Thoracic aorta (tissue), 2 donors: ENCODE results near the gene APOBEC3G. TPM values are rescaled to one million over a fixed set of nuclear protein-coding genes. Genes with fewer than 3 reads are reported as not detected.

Experiments used
- ATAC-seq: fragments of 150-250 bp; one replicate; pipeline ENCODE4 v1.8.0; 2017; ENCODE audit warnings: low read depth; ENCODE audit not compliant: insufficient number of reproducible peaks, low FRiP score
- DNase-seq: peaks from one replicate; pipeline ENCODE4 v3.0.0-alpha.2; 2020; ENCODE audit warnings: low spot score
- H3K27ac ChIP-seq, 2 donors: fragments of 200-600 bp; sonication (generic); 1 replicate in 1 of 2; 2 replicates in 1 of 2; pipeline ENCODE4 v1.5.1; 2016; ENCODE audit warnings: mild to moderate bottlenecking in 2 of 2, moderate library complexity in 2 of 2
- H3K27me3 ChIP-seq: fragments of 200-600 bp; sonication (generic); replicated peaks from 2 replicates; pipeline ENCODE4 v1.6.0; 2016; ENCODE audit warnings: mild to moderate bottlenecking; ENCODE audit not compliant: insufficient read depth
- H3K36me3 ChIP-seq: fragments of 200-600 bp; sonication (generic); one replicate; pipeline ENCODE4 v1.5.1; 2016
- H3K4me1 ChIP-seq, 2 donors: fragments of 200-600 bp; sonication (generic); 1 replicate in 1 of 2; 2 replicates in 1 of 2; pipeline versions ENCODE4 v1.5.1 to v1.6.0; 2016; ENCODE audit warnings: low read depth in 2 of 2, mild to moderate bottlenecking in 1 of 2; ENCODE audit not compliant: control insufficient read depth in 1 of 2
- H3K4me3 ChIP-seq: fragments of 200-600 bp; sonication (generic); 2 replicates; pipeline ENCODE4 v1.5.1; 2016; ENCODE audit warnings: mild to moderate bottlenecking
- H3K9me3 ChIP-seq: fragments of 200-600 bp; sonication (generic); 2 replicates; pipeline ENCODE4 v1.5.1; 2016
- CTCF ChIP-seq: fragments of 200-600 bp; sonication (generic); IDR thresholded peaks from one replicate; pipeline ENCODE4 v1.5.1; 2019; ENCODE audit warnings: antibody characterized with exemption
- total RNA-seq, 2 donors: library from RNA; depleted of rRNA; stranded (reverse); fragments of >200 nt; gene quantifications; one replicate each; pipeline versions ENCODE4 v1.1.0 to v1.2.3, GENCODE V29; 2016

APOBEC3G gene
- total RNA-seq, 2 donors from 2014 or later = 3.4 to 8.3 TPM

- Histone ChIP-seq H3K27ac (no peak overlapping the region), H3K36me3 (peaks cover 33% of the 10 kb centered on the region), H3K27me3 (no peaks in the 10 kb centered on the region), H3K4me3 (no peak overlapping the region), H3K4me1 (peaks cover 0 to 4% of the 10 kb centered on the region in 2 donors), H3K9me3 (no peaks in the 10 kb centered on the region)
- DNase-seq (no peak), ATAC-seq (no peak)
- no peak for TF ChIP-seq CTCF
These were observed 59.2 kb downstream of the APOBEC3G start for GRCh38 chr22:39136317-39136716.

Other genes starting within 250 kb of the APOBEC3G start
- gene NPTXR, start 233.2 kb upstream of the APOBEC3G start, total RNA-seq = 10 to 100 TPM; 29.3 to 50.8 TPM
- gene CBX6, start 205.1 kb upstream of the APOBEC3G start, total RNA-seq = 100 to 1,000 TPM in 1 of 2 donors, 10 to 100 TPM in 1; 80.1 to 111 TPM
- gene APOBEC3A, start 119.7 kb upstream of the APOBEC3G start, total RNA-seq = 1 to 10 TPM in 1 of 2 donors, under 1 TPM in 1; 0.41 to 5.1 TPM
- gene APOBEC3B, start 94.9 kb upstream of the APOBEC3G start, total RNA-seq = under 1 TPM in 1 of 2 donors, not detected in 1; 0.42 TPM
- gene APOBEC3C, start 63.0 kb upstream of the APOBEC3G start, total RNA-seq = 10 to 100 TPM in 1 of 2 donors, 1 to 10 TPM in 1; 5.5 to 22.3 TPM
- 1 to 10 TPM; 1.4 to 1.8 TPM for gene APOBEC3D, start 56.1 kb upstream of the APOBEC3G start, total RNA-seq
- under 1 TPM; 0.49 to 0.95 TPM for gene APOBEC3F, start 36.4 kb upstream of the APOBEC3G start, total RNA-seq
- gene APOBEC3H, start 20.0 kb downstream of the APOBEC3G start, total RNA-seq = 1 to 10 TPM in 1 of 2 donors, not detected in 1; 1.6 TPM
- 100 to 1,000 TPM; 170 to 174 TPM for gene CBX7, start 75.4 kb downstream of the APOBEC3G start, total RNA-seq
- 10 to 100 TPM; 10.8 to 12.6 TPM for gene PDGFB, start 167.7 kb downstream of the APOBEC3G start, total RNA-seq
- 1,000 to 10,000 TPM in 1 of 2 donors, 100 to 1,000 TPM in 1; 908 to 1,235 TPM for gene RPL3, start 242.3 kb downstream of the APOBEC3G start, total RNA-seq